Rectal smooth muscle tissue (tissue), 1 donor: ENCODE measurements around the gene TAF5L.

ENCODE experiments used
- H3K27ac ChIP-seq: one replicate; pipeline ENCODE4 v1.7.0; 2013; ENCODE audit warnings: low read depth, low read length, inconsistent platforms
- H3K27me3 ChIP-seq: one replicate; pipeline ENCODE4 v1.7.0; 2013; ENCODE audit warnings: low read length; ENCODE audit not compliant: control insufficient read depth, insufficient read depth
- H3K36me3 ChIP-seq: one replicate; pipeline ENCODE4 v1.7.0; 2013; ENCODE audit warnings: low read length; ENCODE audit not compliant: control insufficient read depth, insufficient read depth
- H3K4me1 ChIP-seq: one replicate; pipeline ENCODE4 v1.7.0; 2013; ENCODE audit warnings: low read length; ENCODE audit not compliant: control insufficient read depth, insufficient read depth
- H3K4me3 ChIP-seq: one replicate; pipeline ENCODE4 v1.7.0; 2013; ENCODE audit warnings: low read length
- H3K9ac ChIP-seq: one replicate; pipeline ENCODE4 v1.7.0; 2013; ENCODE audit warnings: low read length

The TAF5L gene

DNA sequence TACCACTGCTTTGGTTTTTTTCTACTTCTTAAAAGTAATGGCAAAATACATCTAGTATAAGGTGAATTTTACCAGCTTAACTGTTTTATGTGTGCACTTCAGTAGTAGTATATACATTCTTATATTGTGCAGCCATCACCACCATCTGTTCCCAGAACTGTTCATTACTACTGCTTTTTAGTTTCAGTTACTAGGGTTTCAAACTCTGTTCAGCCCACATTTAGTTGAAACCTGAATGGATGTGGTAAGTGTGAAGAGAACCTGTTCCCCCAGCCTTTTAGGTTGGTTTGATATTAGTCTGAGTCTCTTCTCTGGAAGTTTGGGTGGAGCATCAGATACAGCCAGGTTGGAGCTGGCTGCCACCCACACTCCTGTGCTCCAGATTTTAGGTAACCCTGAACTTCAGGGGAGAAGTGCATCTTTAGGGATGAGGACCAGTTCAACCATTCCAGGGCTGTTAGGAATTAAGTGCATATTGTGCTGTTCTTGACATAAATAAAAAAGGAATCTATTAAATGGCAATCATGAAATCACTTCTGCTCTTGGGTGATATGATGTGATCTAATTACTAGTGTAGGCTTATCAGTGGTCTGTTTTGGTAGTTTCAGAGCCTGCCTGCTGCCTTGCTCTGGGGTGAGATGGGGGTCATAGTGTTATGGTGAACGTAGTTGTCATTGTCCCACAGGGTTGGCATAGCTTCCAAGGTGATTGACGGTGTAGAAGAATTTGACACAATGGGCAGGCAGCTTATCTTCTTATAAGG lies 32.3 kb upstream of the TAF5L start:
- H3K27me3 ChIP-seq: no peaks in the 10 kb centered on the region
- H3K4me3 ChIP-seq: no peak overlapping the region
- peaks cover 9% of the 10 kb centered on the region for H3K36me3 ChIP-seq
- no peak overlapping the region for H3K9ac ChIP-seq
- H3K4me1 ChIP-seq: no peaks in the 10 kb centered on the region
- no peak overlapping the region for H3K27ac ChIP-seq

DNA sequence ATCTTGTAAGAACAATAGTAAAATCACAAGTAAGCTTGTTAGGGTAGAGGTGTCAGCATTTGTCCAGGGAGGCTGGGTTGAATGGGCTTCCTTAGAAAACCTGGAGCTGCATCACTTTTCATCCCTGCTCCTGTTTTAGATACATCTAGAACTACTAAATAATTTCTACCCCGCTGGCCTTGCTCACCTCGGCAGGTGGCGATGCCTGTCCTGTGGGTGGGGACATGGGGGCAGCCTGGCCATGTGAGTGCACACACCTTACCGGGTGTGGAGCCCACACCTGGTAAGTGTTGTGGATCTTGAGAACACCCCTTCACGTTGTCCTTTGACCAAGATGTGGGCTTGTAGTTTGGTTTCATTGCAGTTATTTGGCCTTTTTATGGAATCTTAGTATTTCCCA lies 29.9 kb upstream of the TAF5L start:
- Histone ChIP-seq H3K4me1 (no peaks in the 10 kb centered on the region), H3K27me3 (no peaks in the 10 kb centered on the region), H3K9ac (no peak overlapping the region), H3K4me3 (no peak overlapping the region), H3K27ac (no peak overlapping the region), H3K36me3 (peaks cover 15% of the 10 kb centered on the region)

DNA sequence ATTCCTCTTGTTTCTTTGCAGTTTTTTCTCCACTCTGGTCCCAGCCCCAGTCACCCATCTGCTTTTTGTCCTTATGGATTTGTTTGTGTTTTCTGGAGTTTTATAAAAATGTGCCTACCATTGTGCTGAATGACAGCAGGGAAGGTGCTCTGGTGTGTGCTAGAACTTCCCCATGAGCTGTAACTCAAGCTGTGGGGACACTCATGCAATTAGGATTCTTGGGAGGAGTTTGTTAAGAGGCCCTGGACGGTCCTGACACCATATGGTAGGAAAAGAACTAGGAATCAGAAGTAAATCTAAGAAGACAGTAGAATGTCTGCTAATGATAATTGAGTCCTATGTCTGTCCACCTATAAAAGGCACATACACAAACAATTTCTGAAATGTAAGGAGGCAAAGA lies 27.5 kb upstream of the TAF5L start:
- Histone ChIP-seq H3K4me3 (no peak overlapping the region), H3K27ac (no peak overlapping the region), H3K4me1 (no peaks in the 10 kb centered on the region), H3K9ac (no peak overlapping the region), H3K27me3 (no peaks in the 10 kb centered on the region), H3K36me3 (peaks cover 16% of the 10 kb centered on the region)

DNA sequence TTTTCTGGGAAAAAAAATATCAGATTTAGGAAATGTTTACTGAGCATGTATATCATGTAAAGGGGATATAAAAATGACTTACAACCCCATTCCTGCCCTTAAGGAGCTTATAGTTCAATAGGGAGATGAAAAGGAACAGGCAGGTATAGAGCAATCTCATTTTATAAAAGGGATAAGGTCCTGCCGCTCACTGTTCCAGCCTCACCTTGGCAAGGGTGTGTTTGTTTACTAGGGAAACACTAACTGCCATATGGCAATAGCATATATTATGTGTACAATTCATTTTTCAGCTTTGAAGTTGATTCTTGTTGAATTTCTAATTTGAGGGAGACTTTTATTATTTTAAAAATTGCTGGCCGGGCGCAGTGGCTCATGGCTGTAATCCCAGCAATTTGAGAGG lies 25.6 kb upstream of the TAF5L start:
- Histone ChIP-seq H3K9ac (no peak overlapping the region), H3K4me1 (no peaks in the 10 kb centered on the region), H3K27ac (no peak overlapping the region), H3K36me3 (peaks cover 20% of the 10 kb centered on the region), H3K27me3 (no peaks in the 10 kb centered on the region), H3K4me3 (no peak overlapping the region)

DNA sequence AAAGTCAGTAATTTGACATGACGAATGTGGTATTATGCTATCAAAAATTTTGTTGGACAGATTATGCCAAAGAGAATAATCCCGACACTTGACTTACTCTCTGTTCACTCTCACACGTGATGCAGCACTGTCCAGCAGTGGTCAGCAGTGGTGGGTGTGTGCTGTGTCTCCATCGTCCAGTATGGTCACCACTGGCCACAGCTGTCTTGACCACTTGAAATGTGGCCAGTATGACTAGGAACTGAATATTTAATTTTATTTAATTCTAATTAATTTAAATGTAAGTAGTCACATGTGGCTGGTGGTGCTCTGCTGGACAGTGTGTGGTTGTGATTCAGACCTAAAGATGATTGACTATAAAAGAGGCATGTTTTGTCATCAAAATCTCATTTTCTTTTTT lies 24.1 kb upstream of the TAF5L start:
- no peaks in the 10 kb centered on the region for H3K4me1 ChIP-seq
- H3K4me3 ChIP-seq: no peak overlapping the region
- H3K27ac ChIP-seq: no peak overlapping the region
- no peak overlapping the region for H3K9ac ChIP-seq
- peaks cover 22% of the 10 kb centered on the region for H3K36me3 ChIP-seq
- no peaks in the 10 kb centered on the region for H3K27me3 ChIP-seq

DNA sequence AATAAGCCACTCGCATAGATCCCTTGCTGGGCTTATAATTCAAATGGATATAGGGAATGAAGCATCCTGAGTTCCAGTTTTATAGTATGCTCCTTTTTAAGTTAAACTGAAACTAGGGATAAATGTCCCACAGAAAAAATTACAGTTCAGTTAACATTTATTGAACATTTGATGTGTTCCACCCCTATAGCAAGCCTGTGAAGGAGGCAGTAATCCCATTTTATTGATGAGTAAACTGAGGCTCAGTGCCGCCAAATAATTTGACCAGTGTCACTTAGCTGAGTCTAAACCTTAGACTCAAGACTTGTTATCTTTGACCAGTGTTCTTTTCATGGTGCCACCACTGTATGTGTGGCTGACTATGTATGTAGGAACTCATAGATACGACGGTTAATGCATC lies 22.5 kb upstream of the TAF5L start:
- no peak overlapping the region for H3K9ac ChIP-seq
- no peaks in the 10 kb centered on the region for H3K4me1 ChIP-seq
- H3K4me3 ChIP-seq: no peak overlapping the region
- H3K27ac ChIP-seq: no peak overlapping the region
- no peaks in the 10 kb centered on the region for H3K27me3 ChIP-seq
- H3K36me3 ChIP-seq: peaks cover 26% of the 10 kb centered on the region

DNA sequence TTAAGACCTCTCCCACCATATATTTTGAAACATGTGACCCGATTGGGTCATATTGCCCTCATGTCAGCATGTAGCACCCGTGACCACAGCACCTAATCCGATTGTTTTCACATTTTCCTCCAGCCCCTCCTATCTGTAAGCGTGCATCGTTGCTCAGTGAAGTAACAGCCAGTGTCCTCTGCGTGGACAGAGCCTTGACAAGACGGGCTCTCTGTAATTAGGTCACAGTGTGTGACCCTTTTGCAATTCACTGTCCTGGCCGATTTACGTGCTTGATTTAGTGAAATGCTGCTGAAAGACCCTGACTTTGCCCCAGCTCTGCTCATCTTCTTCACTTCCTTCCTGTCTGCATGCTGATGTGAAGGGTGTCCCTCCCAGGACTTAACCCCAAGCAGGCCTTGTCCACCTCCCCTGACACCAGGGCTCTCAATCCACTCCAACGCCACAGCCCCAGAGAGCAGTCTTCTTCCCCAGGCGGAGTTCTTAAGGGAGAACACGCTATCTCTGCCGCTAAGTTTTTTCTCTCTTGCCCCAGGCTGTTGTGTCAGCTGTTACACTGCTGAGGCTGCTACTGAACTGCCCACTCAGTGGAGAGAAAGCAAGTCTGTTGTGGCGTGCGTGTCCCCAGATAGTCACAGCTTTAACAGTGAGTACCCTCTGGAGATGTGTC lies 19.5 kb upstream of the TAF5L start:
- no peak overlapping the region for H3K27ac ChIP-seq
- no peak overlapping the region for H3K9ac ChIP-seq
- H3K27me3 ChIP-seq: no peaks in the 10 kb centered on the region
- no peaks in the 10 kb centered on the region for H3K4me1 ChIP-seq
- no peak overlapping the region for H3K4me3 ChIP-seq
- peaks cover 23% of the 10 kb centered on the region for H3K36me3 ChIP-seq

DNA sequence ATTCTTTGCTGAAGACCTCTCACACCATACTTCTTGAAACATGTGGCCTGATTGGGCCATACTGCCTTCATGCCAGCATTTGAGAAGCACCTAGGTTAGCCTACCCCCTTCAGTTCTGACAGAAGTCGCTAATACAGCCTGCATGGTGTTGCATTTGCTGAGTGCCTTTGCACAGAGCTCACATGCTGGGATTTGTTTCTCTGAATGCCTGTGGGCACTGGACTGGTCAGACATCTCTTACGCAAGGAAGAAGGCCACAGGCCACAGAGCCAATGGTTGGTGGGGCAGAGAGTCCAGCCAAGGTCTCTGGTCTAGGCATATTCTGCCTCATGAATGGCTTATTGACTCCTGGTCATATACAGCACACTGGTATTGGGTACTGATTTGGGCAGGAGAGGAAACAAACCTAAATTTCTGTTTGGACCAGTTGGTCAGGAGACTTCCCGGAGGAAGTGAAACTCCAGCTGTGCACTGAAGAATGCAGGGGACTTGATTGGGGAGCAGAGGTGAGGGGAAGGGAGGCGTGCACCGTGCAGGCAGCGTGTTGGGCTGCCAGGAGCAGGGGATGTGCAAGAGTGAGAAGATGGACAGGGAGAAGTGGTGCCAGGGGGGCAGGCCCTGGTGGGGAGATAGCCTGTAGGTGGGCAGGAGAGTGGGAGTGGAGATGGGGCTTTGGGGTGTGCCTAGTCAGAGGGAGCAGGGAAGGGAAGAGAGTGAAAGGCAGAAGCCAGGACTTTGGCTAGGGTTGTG lies 18.2 kb upstream of the TAF5L start:
- H3K36me3 ChIP-seq: peaks cover 20% of the 10 kb centered on the region
- H3K27ac ChIP-seq: no peak overlapping the region
- H3K9ac ChIP-seq: no peak overlapping the region
- H3K27me3 ChIP-seq: no peaks in the 10 kb centered on the region
- H3K4me3 ChIP-seq: no peak overlapping the region
- H3K4me1 ChIP-seq: no peaks in the 10 kb centered on the region

DNA sequence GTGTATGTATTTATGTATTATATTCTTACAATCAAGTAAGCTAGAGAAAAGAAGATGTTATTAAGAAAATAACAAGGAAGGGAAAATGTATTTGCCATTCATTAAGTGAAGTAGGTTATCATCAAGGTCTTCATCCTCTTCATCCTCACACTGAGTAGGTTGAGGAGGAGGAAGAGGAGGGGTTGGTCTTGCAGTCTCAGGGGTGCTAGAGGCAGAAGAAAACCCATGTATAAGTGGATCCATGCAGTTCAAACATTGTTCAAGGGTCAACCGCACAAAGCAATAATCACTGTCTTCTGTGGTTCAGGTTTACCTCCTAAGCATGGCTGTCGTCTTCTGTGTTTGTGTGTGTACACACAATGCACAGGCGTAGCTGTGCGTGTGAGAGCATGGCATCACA lies 17.0 kb upstream of the TAF5L start:
- Histone ChIP-seq H3K9ac (no peak overlapping the region), H3K36me3 (peaks cover 20% of the 10 kb centered on the region), H3K4me3 (no peak overlapping the region), H3K4me1 (no peaks in the 10 kb centered on the region), H3K27me3 (no peaks in the 10 kb centered on the region), H3K27ac (no peak overlapping the region)

DNA sequence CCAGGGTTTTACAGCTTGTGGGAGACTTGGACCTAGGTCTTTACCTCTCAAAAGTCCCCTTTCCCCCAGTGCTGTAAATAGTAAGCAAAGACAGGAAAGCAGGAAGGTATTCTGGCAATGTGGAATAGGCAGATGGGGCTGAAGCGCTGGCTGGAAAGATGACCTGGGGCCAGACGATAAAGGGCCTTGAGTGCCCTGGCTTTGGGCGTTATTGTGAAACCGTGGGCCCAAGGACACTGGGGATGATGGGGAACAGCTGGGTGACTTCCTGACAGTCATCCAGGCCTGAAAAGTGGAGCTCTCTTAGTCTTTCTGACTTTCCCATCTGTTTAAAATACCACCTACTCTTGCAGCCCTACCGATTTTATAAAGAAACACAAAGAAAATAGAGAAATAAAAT lies 16.5 kb upstream of the TAF5L start:
- H3K9ac ChIP-seq: no peak overlapping the region
- H3K36me3 ChIP-seq: peaks cover 21% of the 10 kb centered on the region
- no peaks in the 10 kb centered on the region for H3K4me1 ChIP-seq
- no peak overlapping the region for H3K4me3 ChIP-seq
- no peak overlapping the region for H3K27ac ChIP-seq
- no peaks in the 10 kb centered on the region for H3K27me3 ChIP-seq

DNA sequence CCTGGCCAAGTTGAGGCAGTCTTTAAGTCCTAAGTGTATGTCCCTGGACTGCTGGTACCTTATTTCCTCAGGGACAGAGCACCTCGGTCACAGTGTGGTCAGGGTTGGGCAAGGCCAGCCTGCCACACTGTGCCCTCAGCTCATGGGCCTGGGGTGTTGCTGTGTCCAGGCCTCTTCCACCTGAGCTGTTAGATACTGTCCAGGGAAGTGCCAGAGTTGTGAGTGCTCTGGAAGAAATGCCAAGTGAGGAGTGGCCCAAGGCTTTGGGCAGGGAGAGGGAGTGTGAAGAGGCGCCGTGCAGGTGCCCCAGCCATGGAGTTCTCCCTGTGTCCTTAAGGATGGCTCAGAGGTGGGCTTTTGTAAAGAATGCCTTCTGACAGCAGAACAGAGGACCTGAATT lies 15.4 kb upstream of the TAF5L start:
- Histone ChIP-seq H3K4me1 (no peaks in the 10 kb centered on the region), H3K4me3 (no peak overlapping the region), H3K9ac (no peak overlapping the region), H3K27ac (no peak overlapping the region), H3K27me3 (no peaks in the 10 kb centered on the region), H3K36me3 (peaks cover 24% of the 10 kb centered on the region)

DNA sequence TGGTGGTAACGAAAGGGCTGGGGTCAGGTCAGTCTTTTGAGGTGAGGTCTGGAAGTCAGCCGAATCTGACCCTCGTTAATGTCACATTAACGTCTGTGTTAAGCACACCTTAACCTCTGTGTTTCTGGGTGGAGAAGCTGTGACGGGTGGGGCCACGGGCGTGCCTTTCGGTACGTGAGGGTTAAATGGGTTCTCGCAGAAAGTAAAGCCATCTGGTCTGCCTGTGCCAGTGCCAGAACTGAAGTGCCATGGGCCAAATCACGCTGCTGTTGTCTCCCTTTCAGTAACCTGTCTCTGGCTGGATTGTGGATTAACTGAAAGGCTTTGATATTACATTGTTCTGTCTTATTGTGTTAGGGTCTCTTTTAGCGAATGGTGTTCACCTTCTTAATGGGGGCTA lies 14.5 kb upstream of the TAF5L start:
- Histone ChIP-seq H3K4me3 (no peak overlapping the region), H3K36me3 (peaks cover 32% of the 10 kb centered on the region), H3K9ac (no peak overlapping the region)

More for the DNA sequence above, 14.5 kb upstream of the TAF5L start:
- H3K4me1 ChIP-seq: no peaks in the 10 kb centered on the region
- no peaks in the 10 kb centered on the region for H3K27me3 ChIP-seq
- no peak overlapping the region for H3K27ac ChIP-seq
